Body of pancreas (tissue), 4 donors: ENCODE measurements around the gene IGSF23.

Source experiments
- POLR2A ChIP-seq, 3 donors: fragments of 450-650 bp; IDR thresholded peaks; one replicate each; pipeline ENCODE4 v1.6.1; 2016; ENCODE audit warnings: antibody characterized with exemption in 3 of 3, mild to moderate bottlenecking in 2 of 3
- TF ChIP-seq, protein P1 (sequence below), 7 experiments: fragments of 450-650 bp in 4 of 7; fragments of 200-600 bp in 3 of 7; sonication (generic) in 3 of 7; IDR thresholded peaks; one replicate each; pipeline ENCODE4 v1.5.1; 2016 to 2019; ENCODE audit warnings: antibody characterized with exemption in 7 of 7

DNA sequence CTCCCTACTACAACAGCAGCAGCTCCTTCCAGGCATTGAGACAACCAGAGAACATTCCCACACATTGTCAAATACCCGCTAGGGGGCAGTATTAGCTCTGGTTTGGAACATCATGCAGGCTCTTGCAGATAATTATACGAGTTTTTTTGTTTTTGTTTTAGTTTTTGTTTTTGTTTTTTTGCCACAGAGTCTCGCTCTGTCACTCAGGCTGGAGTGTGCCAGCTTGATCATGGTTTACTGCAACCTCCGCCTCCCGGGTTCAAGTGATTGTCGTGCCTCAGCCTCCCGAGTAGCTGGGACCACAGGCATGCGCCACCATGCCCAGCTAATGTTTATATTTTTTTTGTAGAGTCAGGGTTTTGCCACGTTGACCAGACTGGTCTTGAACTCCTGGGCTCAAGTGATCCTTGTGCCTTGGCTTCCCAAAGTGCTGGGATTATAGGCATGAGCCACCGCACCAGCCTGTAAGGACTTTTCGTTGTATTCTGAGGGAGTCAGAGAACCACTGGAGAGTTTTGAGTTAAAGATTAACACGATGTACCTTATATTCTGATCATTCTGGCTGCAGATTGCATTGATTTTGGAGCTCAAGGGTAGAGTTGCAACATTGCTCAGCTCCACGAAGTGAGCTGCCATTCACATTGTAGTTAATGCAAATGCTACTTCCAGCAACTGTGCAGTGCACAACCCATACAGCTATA is 42.2 kb upstream of the IGSF23 start:
- TF ChIP-seq, protein P1, sequence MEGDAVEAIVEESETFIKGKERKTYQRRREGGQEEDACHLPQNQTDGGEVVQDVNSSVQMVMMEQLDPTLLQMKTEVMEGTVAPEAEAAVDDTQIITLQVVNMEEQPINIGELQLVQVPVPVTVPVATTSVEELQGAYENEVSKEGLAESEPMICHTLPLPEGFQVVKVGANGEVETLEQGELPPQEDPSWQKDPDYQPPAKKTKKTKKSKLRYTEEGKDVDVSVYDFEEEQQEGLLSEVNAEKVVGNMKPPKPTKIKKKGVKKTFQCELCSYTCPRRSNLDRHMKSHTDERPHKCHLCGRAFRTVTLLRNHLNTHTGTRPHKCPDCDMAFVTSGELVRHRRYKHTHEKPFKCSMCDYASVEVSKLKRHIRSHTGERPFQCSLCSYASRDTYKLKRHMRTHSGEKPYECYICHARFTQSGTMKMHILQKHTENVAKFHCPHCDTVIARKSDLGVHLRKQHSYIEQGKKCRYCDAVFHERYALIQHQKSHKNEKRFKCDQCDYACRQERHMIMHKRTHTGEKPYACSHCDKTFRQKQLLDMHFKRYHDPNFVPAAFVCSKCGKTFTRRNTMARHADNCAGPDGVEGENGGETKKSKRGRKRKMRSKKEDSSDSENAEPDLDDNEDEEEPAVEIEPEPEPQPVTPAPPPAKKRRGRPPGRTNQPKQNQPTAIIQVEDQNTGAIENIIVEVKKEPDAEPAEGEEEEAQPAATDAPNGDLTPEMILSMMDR (IDR thresholded peaks at IDR 0.05): peak; percentile 53 to 83 (median 76)
- TF ChIP-seq POLR2A (IDR thresholded peaks at IDR 0.05): no peak
